ENCODE results near the gene DHRS4L2.

Gene DHRS4L2

GRCh38 chr14:24053548-24054323 is 65.0 kb downstream of the DHRS4L2 start:
- DNase-seq (ENCODE audit: low spot score), result no peak

GRCh38 chr14:24054324-24054641 is 65.6 kb downstream of the DHRS4L2 start:
- no peak for DNase-seq (ENCODE audit: low spot score)

- DNase-seq (ENCODE audit: low spot score), result no peak
These were observed 65.9 kb downstream of the DHRS4L2 start for GRCh38 chr14:24054646-24055045.

Measured in germinal center (tissue), 1 donor.